ENCODE measurements around the gene DLK2. TPM values are rescaled to one million over a fixed set of nuclear protein-coding genes. Genes with fewer than 3 reads are reported as not detected.
"Not testable (repeated sequence)": the region's sequence is repeated elsewhere in the genome, so short reads cannot be mapped to it uniquely, and the experiment has no call there.

DLK2 gene
- total RNA-seq, 1 donor, result 0.36 TPM

DNA sequence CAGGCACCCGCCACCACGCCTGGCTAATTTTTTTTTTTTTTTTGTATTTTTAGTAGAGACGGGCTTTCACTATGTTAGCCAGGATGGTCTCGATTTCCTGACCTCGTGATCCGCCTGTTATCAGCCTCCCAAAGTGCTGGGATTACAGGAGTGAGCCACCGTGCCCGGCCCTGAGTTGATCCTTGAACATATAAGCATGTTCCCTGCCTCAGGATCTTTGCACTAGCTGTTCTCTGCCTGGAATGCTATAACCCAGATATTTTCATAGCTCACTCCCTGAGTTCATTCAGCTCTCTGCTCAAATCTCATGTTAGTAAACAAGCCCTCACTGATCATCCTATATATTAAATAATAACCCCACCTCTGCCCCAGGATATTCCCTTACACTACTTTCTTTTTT is 9.0 kb upstream of the DLK2 start:
- TF ChIP-seq, protein P1, sequence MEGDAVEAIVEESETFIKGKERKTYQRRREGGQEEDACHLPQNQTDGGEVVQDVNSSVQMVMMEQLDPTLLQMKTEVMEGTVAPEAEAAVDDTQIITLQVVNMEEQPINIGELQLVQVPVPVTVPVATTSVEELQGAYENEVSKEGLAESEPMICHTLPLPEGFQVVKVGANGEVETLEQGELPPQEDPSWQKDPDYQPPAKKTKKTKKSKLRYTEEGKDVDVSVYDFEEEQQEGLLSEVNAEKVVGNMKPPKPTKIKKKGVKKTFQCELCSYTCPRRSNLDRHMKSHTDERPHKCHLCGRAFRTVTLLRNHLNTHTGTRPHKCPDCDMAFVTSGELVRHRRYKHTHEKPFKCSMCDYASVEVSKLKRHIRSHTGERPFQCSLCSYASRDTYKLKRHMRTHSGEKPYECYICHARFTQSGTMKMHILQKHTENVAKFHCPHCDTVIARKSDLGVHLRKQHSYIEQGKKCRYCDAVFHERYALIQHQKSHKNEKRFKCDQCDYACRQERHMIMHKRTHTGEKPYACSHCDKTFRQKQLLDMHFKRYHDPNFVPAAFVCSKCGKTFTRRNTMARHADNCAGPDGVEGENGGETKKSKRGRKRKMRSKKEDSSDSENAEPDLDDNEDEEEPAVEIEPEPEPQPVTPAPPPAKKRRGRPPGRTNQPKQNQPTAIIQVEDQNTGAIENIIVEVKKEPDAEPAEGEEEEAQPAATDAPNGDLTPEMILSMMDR (IDR thresholded peaks at IDR 0.05; ENCODE audit: insufficient read depth, low read length), result no peak
- H3K4me3 ChIP-seq (ENCODE audit: low read depth, low read length), result no peak overlapping the region
- DNase-seq (ENCODE audit: low read depth), result no peak

DNA sequence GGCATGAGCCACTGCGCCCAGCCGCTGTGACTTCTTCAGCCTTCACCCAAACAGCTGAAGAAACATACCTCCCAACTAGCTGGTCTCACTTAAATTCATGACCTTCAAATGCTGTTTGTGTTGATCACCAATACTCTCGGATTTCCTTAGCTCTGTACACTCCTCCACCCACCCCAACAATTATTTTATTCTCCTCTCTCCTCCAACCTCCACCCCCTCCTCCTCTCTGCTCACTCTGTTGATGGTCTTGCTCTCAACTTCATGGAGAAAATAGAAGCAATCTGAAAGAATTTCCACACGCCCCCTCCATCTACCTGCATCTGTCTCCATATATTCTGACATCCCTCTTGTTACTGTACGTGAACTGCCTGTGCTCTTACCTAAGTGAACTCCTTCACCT is 6.6 kb upstream of the DLK2 start:
- TF ChIP-seq, protein P1 (IDR thresholded peaks at IDR 0.05; ENCODE audit: insufficient read depth, low read length), result no peak
- no peak overlapping the region for H3K4me3 ChIP-seq (ENCODE audit: low read depth, low read length)
- DNase-seq (ENCODE audit: low read depth), result no peak

DNA sequence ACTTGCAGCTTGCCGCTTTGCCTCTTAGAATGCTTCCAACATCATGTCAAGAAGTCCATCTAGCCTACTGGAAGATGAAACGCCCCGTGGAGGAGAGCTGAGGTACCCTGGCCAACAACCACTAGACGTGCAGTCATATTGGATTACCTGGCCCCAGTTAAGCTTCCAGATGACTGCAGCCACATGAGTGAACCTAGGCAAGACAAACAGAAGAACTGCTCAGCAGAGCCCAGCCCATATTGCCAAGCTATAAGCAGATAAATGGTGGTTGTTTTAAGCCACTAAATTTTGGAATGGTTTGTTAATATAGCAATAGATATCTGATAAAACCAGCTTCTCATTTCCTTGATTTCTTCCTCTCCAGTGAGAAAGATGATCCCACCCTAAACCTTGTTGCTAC is 4.7 kb upstream of the DLK2 start:
- no peak for DNase-seq (ENCODE audit: low read depth)
- no peak overlapping the region for H3K4me3 ChIP-seq (ENCODE audit: low read depth, low read length)
- TF ChIP-seq, protein P1 (IDR thresholded peaks at IDR 0.05; ENCODE audit: insufficient read depth, low read length), result no peak

DNA sequence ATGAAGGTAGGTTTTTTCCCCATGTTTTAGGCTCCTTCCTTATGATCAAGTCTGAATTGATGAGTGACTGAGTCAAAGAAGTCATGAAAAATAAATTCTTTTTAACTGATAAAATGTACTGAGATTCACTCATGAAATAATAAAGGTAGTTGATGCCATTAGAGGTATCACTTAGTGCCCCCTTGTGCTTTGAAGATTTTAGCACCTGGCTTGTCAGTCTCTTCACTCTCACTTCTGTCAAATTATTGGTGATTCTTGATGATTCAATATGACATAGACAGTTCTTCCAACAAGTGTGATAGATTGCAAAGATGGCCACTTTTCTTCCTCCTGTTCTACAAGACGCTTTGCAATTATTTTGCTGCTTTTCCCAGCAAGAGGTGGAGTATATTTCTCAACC is 4.2 kb upstream of the DLK2 start:
- H3K4me3 ChIP-seq (ENCODE audit: low read depth, low read length), result no peak overlapping the region
- TF ChIP-seq, protein P1 (IDR thresholded peaks at IDR 0.05; ENCODE audit: insufficient read depth, low read length), result no peak

DNA sequence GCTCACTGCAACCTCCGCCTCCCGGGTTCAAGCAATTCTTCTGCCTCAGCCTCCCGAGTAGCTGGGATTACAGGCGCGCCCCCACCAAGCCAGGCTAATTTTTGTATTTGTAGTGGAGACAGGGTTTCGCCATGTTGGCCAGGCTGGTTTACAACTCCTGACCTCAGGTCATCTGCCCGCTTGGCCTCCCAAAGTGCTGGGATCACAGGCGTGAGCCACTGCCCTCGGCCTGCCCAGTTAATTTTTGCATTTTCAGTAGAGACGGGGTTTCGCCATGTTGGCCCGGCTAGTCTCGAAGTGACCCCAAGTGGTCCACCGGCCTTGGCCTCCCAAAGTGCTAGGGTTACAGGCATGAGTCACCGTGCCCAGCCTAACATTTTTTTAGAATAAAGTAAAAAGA is 2.8 kb upstream of the DLK2 start:
- DNase-seq (ENCODE audit: low read depth), result not testable (repeated sequence)

More for the DNA sequence above, 4.2 kb upstream of the DLK2 start:
- DNase-seq (ENCODE audit: low read depth), result no peak

DNA sequence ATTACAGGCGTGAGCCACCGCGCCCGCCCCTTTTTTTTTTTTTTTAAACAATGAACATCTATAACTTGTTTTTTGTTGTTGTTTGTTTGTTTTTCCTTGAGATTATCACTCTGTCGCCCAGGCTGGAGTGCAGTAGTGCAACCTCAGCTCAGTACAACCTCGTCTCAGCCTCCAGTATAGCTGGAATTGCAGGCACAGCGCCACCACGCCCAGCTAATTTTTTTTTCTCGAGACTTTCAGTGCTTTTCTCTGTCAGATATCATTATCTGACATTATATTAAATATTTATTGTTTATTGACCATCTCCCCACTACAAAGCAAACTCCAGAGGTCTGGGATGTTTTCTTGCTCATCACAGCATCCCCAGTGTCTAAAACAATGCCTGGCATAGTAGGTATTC is 2.3 kb upstream of the DLK2 start:
- DNase-seq (ENCODE audit: low read depth), result no peak
- TF ChIP-seq, protein P1 (IDR thresholded peaks at IDR 0.05; ENCODE audit: insufficient read depth, low read length), result no peak

More for the DNA sequence above, 2.8 kb upstream of the DLK2 start:
- H3K4me3 ChIP-seq (ENCODE audit: low read depth, low read length), result not testable (repeated sequence)

DNA sequence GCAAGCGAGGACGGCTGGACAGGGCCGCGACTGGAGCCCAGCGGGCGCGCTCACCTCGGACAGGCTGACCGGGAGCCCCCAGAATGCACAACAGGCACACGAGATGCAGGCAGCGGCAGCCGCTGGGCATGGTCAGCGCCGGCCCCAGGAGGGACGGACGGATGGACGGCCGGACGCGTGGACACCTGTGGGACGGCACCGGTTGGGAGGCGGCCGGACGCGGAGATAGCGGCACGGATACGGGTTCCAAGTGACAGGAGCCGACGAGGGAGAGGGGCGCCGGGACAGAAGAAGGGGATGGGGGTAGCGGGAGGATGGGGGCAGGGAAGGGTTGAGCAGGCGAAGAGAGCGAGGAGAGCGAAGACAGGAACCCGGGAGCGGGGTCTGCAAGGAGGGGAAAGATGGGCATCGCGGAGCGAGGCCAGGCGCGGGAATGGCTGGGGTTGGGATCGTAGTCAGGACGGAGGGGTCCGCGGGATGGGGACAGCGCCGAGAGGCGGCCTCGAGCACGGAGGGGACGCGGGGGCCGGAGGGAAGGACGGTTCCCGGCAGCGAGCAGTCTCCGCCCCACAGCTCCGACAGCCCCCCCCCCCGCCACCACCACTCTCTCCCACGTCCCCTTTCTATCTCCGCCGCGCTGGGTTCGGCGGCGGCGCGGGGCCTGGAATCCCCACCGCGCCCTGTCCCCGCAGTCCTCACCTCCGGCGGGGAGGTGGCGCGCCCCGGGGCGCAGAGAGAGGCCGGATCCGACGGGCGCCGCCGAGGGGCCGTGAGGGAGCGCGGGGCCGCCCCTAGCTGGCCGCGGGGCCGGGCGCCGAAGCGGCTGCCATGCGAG is 435 bp downstream of the DLK2 start:
- DNase-seq (ENCODE audit: low read depth), result peak; percentile 81
- peak overlapping the region; percentile 61 for H3K4me3 ChIP-seq (ENCODE audit: low read depth, low read length)
- TF ChIP-seq, protein P1 (IDR thresholded peaks at IDR 0.05; ENCODE audit: insufficient read depth, low read length), result no peak

More for the DNA sequence above, 2.3 kb upstream of the DLK2 start:
- H3K4me3 ChIP-seq (ENCODE audit: low read depth, low read length), result no peak overlapping the region

Measured in fibroblast of the aortic adventitia (primary cell).